Measurements from ENCODE around the gene KRT86. TPM values are rescaled to one million over a fixed set of nuclear protein-coding genes. Genes with fewer than 3 reads are reported as not detected.

The KRT86 gene
- total and polyA plus RNA-seq, 2 donors from 2014 or later, result 1.3 TPM; not detected in 1

GRCh38 chr12:52312086-52312485, 37.6 kb downstream of the KRT86 start:
- no peak overlapping the region for H3K27ac ChIP-seq (ENCODE audit: low read depth in 2 of 2, low read length in 2 of 2)
- no peaks in the 10 kb centered on the region for H3K36me3 ChIP-seq (ENCODE audit: control insufficient read depth in 2 of 3, insufficient read depth in 3 of 3, low read length in 3 of 3)
- no peaks in the 10 kb centered on the region for H3K4me1 ChIP-seq (ENCODE audit: control insufficient read depth in 2 of 3, insufficient read depth in 2 of 3, low read depth in 1 of 3, low read length in 3 of 3)
- H3K4me3 ChIP-seq (ENCODE audit: low read length in 3 of 3), result no peak overlapping the region
- no peak overlapping the region for H3K9ac ChIP-seq (ENCODE audit: low read length in 3 of 3)
- DNase-seq (peak in 1 of 5 donors; percentile 13), FAIRE-seq (no peak)
- TF ChIP-seq, protein P1, sequence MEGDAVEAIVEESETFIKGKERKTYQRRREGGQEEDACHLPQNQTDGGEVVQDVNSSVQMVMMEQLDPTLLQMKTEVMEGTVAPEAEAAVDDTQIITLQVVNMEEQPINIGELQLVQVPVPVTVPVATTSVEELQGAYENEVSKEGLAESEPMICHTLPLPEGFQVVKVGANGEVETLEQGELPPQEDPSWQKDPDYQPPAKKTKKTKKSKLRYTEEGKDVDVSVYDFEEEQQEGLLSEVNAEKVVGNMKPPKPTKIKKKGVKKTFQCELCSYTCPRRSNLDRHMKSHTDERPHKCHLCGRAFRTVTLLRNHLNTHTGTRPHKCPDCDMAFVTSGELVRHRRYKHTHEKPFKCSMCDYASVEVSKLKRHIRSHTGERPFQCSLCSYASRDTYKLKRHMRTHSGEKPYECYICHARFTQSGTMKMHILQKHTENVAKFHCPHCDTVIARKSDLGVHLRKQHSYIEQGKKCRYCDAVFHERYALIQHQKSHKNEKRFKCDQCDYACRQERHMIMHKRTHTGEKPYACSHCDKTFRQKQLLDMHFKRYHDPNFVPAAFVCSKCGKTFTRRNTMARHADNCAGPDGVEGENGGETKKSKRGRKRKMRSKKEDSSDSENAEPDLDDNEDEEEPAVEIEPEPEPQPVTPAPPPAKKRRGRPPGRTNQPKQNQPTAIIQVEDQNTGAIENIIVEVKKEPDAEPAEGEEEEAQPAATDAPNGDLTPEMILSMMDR (IDR thresholded peaks at IDR 0.05; ENCODE audit: borderline replicate concordance, extremely low read depth, insufficient read depth), result no peak
- no peaks in the 10 kb centered on the region for H3K9me3 ChIP-seq (ENCODE audit: control insufficient read depth in 2 of 3, insufficient read depth in 1 of 3, low read length in 3 of 3)
- H3K27me3 ChIP-seq (ENCODE audit: control insufficient read depth, insufficient read depth, low read length), result no peaks in the 10 kb centered on the region
- intact Hi-C loops (cut with DNase I), result no loop called here

GRCh38 chr12:52313461-52313860, 39.0 kb downstream of the KRT86 start:
- H3K36me3 ChIP-seq (ENCODE audit: control insufficient read depth in 2 of 3, insufficient read depth in 3 of 3, low read length in 3 of 3), result no peaks in the 10 kb centered on the region
- H3K9ac ChIP-seq (ENCODE audit: low read length in 3 of 3), result no peak overlapping the region
- H3K4me1 ChIP-seq (ENCODE audit: control insufficient read depth in 2 of 3, insufficient read depth in 2 of 3, low read depth in 1 of 3, low read length in 3 of 3), result no peaks in the 10 kb centered on the region
- no peak overlapping the region for H3K4me3 ChIP-seq (ENCODE audit: low read length in 3 of 3)
- TF ChIP-seq, protein P1 (IDR thresholded peaks at IDR 0.05; ENCODE audit: borderline replicate concordance, extremely low read depth, insufficient read depth), result no peak
- H3K27me3 ChIP-seq (ENCODE audit: control insufficient read depth, insufficient read depth, low read length), result no peaks in the 10 kb centered on the region
- intact Hi-C loops (cut with DNase I), result no loop called here
- DNase-seq (peak in 1 of 5 donors; percentile 11), FAIRE-seq (no peak)
- H3K27ac ChIP-seq (ENCODE audit: low read depth in 2 of 2, low read length in 2 of 2), result no peak overlapping the region
- no peaks in the 10 kb centered on the region for H3K9me3 ChIP-seq (ENCODE audit: control insufficient read depth in 2 of 3, insufficient read depth in 1 of 3, low read length in 3 of 3)

DNA sequence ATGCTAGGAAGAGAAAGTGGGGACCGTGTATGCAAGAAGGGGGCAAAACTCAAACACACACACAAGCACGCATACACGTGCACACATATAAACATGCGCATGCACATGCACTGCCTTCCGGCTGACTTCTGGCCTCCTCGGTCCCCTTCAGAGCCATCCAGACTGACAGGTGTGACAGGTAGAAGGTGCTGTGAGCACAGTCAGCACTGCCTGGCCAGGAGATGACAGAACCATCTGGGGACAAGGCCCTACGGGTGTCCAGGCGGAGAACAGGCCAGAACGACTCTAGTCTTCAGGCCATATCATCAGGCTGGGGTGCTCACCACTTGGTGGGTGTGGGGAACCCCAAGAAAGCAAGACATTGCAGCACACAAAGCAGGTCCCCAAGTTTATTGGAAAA, 39.5 kb downstream of the KRT86 start:
- H3K27me3 ChIP-seq (ENCODE audit: control insufficient read depth, insufficient read depth, low read length), result no peaks in the 10 kb centered on the region
- H3K27ac ChIP-seq (ENCODE audit: low read depth in 2 of 2, low read length in 2 of 2), result no peak overlapping the region
- no peak for DNase-seq

More for the DNA sequence above, 39.5 kb downstream of the KRT86 start:
- no peaks in the 10 kb centered on the region for H3K36me3 ChIP-seq (ENCODE audit: control insufficient read depth in 2 of 3, insufficient read depth in 3 of 3, low read length in 3 of 3)
- TF ChIP-seq, protein P1 (IDR thresholded peaks at IDR 0.05; ENCODE audit: borderline replicate concordance, extremely low read depth, insufficient read depth), result no peak
- FAIRE-seq, result no peak
- H3K4me1 ChIP-seq (ENCODE audit: control insufficient read depth in 2 of 3, insufficient read depth in 2 of 3, low read depth in 1 of 3, low read length in 3 of 3), result no peaks in the 10 kb centered on the region
- intact Hi-C loops (cut with DNase I), result no loop called here
- no peak overlapping the region for H3K4me3 ChIP-seq (ENCODE audit: low read length in 3 of 3)
- no peak overlapping the region for H3K9ac ChIP-seq (ENCODE audit: low read length in 3 of 3)
- no peaks in the 10 kb centered on the region for H3K9me3 ChIP-seq (ENCODE audit: control insufficient read depth in 2 of 3, insufficient read depth in 1 of 3, low read length in 3 of 3)

Measured in kidney (tissue), 14 donors.